Measurements from ENCODE around the gene MAP3K7CL.
"Not testable (repeated sequence)": the region's sequence is repeated elsewhere in the genome, so short reads cannot be mapped to it uniquely, and the experiment has no call there.

MAP3K7CL gene

DNA sequence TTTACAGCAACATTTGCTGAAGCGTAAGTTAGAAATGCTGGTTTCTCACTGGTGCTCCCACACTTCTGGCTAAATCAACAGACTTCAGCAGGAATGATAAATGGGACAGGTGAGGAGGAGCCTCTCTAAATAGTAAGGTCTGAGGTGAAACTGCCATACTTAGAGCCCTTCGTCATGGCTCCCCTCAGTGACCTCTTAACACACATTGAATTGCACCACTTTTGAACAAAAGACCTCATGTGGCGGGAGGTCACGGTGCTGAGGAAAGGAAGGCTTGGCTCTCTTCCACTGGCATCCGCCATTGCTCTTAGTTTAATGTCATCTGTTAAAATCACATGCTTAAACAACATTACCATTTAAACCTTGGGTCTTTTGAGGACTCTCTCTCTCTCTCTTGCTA is 3.4 kb downstream of the MAP3K7CL start:
- no peak for DNase-seq

- no peak for DNase-seq
Observed at GRCh38 chr21:29135481-29135880, 5.0 kb downstream of the MAP3K7CL start.

DNA sequence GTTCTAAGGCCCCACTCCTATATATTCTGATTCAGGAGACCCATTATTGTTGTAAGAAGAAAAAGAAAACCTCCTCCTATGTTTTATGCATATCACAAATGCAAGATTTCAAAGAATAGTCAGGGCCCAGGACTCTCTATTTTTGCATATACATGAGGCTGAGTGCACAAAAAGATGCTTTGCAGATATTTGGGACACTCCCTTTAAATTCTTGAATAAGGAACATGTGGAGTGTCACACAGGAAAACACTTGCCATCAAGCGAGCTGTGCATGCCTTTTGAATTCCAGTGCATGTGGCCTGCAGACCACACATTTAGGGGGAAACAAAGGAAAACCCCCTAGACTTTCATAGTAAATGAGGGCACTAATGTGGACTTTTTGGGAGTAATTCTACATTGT is 5.6 kb downstream of the MAP3K7CL start:
- no peak for DNase-seq

DNA sequence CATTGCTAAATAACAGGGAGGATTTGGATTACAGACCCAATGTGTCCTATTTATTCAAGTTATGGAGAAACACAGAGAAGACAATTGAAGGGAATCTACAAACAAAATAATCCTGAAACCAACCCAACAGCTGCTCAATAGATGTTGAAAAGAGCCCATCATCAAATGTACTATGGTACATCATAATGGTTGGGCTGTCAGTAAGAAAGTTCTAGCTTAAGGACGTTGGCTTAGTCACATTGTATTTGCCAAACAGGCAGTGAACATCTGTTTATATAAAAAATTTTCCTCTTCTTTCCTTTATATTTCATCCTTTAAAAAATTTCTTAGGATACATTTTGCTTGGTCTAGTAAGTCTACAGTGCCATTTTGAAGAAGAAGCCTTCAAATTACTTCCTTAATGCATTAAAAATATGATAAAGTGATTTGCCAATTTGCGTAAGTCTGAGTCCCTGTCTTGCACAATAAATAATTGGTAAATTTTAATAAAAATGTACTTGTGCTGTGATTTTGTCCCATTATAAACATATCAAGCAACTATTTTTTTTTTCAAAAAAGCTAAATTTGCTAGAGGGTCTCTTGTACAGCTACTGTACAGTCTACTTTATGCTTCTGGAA is 14.4 kb downstream of the MAP3K7CL start:
- DNase-seq = no peak

GRCh38 chr21:29145354-29145782 is 14.9 kb downstream of the MAP3K7CL start:
- DNase-seq = no peak

DNA sequence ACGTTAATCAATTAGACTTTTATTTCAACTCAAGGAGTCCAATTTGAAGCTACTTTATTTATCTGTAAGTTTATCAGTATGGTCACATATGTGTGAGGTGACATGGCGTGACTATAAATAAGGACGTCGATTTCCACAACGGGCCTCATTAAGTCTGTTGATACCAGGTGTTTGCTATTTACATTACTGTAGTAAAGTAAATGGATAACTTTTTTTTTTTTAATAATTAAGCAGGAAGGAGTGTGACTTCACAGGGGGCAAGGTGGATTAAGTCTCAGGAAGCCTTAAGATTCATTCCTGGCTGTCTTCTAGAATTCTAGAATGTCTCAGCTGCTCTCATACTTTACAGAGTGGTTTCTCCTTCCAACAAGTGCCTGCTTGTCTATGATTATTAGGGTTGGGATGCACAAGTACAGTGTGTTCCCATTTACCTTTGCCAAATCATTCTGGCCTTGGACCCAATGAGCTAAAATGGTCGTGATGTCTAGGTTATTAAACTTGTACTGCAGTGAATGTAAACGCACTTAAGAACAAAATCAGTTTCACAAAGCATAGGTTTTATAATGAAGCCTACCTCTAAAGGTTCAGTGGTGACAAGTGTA is 15.5 kb downstream of the MAP3K7CL start:
- no peak for DNase-seq

DNA sequence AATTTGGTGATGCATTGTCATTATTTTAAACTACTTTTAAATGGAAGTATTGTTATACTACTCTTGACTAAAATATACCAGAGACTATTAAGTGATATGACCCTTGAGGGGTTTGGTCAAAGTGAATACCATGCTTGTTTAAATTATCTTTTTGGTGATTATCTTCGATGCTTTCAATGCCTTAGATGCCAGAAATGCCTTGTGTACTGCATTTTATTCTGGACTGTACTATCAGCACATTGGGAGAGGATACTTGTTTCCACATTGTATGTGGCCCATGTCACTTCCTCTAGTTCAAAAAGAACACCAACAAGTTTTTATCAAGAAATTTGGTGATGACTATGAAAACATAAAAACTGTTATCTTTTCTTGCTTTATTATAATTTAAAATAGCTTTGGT is 16.3 kb downstream of the MAP3K7CL start:
- DNase-seq = no peak

DNA sequence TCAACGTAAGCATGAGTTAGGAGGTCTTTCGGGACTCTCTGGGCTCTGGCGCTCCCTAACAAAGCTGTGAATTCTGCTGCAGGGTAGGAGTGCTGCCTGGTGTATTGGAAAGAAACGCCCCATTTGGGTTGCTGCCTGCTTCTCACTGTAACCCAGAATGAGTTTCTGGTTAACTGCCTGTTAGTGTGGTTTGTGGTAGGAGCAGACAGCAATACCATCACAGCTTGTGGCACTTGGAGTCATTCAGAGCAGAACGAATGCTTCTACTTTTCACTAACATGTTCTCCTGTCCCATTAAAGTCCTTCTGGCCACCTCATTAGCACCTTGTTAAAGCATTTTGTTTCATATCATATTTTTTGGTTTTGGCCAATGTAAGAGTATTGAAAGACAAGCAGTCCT is 18.1 kb downstream of the MAP3K7CL start:
- DNase-seq = no peak

GRCh38 chr21:29149808-29150425 is 19.5 kb downstream of the MAP3K7CL start:
- no peak for DNase-seq

GRCh38 chr21:29151931-29152330 is 21.5 kb downstream of the MAP3K7CL start:
- DNase-seq = no peak

GRCh38 chr21:29152916-29153315 is 22.5 kb downstream of the MAP3K7CL start:
- no peak for DNase-seq

- DNase-seq = no peak
Observed at GRCh38 chr21:29154270-29154669, 23.8 kb downstream of the MAP3K7CL start.

DNA sequence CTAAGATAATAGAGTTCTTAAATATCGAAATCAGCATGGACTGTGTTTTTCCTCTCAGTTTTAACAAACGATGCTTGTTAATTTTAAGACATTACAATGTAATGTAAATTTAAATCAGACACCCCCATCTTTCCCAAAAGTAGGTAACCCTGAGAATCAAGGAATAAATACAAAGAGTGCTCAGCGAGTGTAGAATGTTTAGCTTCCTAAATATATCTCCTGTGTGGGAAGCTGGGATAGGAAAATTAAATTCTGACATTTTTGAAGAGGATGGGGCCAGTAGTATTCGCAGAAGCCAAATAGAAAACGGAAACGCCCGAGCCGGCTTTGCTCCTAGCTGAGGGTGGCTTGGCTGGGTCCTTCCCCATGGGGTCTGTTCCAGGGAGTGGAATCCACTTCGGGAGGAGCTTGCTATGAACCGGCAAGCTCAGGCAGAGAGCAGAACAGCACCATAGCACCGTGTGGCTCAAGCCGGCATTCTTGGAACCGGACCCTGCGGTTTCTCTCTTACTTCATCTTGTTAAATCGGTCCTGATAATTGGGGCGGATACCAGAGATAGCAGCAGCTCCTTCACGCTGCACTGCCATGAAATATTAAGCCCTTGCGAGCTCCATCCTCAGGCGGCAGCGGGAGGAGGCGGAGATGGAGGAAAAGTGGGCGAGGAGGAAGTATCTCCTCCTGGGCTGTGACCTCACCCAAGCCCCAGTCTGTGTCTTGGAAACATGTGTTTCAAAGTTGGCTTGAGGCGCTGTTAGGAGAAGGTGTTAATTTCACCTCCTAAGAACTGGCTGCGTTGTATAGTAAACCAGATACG is 24.9 kb downstream of the MAP3K7CL start:
- no peak for DNase-seq

DNA sequence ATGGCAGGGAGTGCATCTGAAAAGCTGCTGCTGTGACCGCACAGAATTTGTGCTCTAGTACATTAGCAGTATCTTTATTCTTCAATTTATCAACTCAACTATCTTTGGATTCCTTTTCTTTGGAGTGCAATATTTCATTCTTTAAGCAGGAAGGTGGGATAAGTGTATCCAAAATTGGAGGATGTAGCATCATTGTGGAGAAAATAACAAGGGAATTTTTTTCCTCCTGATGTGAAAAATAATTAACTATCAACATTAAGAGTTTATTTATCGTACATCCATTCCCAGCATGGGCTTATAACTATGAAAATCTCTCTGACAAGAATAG is 25.5 kb downstream of the MAP3K7CL start:
- no peak for DNase-seq

DNA sequence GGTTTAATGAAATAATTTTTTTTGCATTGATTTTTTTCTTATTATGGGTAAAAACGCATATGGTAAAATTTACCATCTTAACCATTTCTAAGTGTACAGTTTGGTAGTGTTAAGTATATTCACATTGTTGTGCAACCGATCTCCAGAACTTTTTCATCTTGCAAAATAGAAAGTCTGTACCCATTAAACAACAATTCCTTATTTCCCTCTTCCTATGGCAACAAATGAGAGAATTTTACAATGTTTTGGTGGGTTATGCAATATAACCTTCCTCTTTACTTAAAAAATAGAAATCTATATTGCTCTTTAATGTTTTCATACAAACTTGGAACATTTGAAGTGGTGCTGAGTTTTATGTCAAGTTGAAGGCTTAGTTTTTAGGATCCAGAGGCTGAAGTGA is 26.6 kb downstream of the MAP3K7CL start:
- DNase-seq = no peak

- DNase-seq = no peak
Observed at GRCh38 chr21:29159842-29160241, 29.4 kb downstream of the MAP3K7CL start.

GRCh38 chr21:29162825-29163224 is 32.4 kb downstream of the MAP3K7CL start:
- not testable (repeated sequence) for DNase-seq

- no peak for DNase-seq
Observed at GRCh38 chr21:29163341-29164115, 33.1 kb downstream of the MAP3K7CL start.

- no peak for DNase-seq
Observed at GRCh38 chr21:29164323-29164942, 34.0 kb downstream of the MAP3K7CL start.

DNA sequence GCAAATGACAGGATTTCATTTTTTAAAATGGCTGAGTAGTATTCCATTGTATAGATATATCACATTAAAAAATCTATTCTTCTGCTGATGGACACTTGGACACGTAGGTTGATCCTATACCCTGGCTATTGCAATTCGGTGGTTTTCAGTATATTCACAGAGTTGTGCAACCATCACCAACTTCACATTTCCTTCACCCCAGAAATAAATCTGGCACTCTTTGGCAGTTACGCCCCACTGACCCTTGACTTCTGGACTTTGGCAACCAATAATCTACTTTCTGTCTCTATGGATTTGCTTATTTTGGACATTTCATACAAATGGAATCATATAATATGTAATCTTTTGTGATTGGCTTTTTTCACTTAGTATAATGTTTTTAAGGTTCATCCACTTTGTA is 35.9 kb downstream of the MAP3K7CL start:
- DNase-seq = no peak

DNA sequence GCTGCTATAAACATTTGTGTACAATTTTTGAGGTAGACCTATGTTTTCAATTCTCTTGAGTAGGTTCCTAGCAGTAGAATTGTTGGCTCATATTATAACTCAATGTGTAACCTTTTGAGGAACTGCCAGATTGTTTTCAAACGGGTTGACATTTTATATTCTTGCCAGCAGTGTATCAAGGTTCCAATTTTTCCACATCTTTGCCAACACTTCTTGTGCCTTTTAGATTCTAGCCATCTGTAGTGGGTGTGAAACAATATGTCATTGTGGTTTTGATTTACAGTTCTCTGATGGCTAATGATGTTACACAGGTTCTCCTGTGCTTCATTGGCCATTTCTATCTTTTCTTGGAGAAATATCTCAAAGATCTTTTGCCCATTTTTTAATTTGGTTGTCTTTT is 36.4 kb downstream of the MAP3K7CL start:
- no peak for DNase-seq

GRCh38 chr21:29167481-29167880 is 37.0 kb downstream of the MAP3K7CL start:
- not testable (repeated sequence) for DNase-seq

GRCh38 chr21:29168891-29169315 is 38.5 kb downstream of the MAP3K7CL start:
- DNase-seq = no peak
